SHP77 (cell line): ENCODE results near the gene PHRF1.
A peak's percentile ranks its signal among the peaks of the same experiment; 100 is the strongest.

Experiments used
- DNase-seq, 2 experiments: peaks; one replicate each; lab custom pipeline; 2025; lab: John Stamatoyannopoulos, UW

The PHRF1 gene

DNA sequence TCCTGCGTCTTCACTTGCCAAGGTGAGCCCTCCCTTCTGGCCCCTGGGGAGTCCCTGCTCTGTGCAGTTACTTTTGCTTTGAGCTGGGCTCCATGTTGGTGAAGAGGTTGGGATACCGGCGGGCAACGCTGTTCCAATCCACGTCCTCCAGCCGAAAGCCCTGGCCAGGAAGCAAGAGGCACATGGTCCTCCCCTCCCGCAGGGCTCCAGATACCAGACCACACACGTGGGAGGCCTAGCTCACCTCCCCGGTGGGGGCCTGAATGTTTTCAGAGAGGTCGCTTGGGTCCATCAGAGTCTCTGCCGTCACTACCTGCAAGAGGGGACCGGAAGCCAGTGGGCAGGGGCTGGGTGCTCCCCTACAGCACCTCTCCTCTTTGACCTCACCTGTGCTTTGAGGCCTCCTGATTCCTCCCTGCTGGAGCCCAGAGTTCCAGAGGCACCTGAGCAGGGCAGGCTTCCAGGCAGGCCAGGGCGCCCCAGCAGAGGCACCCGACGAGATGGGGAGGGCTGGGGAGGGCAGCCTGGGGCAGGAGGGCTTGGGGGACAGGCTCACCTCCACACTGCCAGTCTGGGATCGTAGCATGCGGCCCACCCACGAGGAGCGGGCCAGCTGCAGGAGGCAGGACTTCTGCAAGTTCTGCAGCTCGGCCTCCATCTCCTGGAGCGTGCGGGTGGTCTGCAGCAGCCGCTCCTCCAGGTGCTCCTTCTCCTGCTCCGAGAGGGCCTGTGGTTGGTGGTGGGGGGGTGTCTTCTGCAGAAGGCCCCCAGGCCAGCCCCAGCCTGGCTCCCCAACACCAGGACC, 18.7 kb upstream of the PHRF1 start:
- DNase-seq, result no peak

DNA sequence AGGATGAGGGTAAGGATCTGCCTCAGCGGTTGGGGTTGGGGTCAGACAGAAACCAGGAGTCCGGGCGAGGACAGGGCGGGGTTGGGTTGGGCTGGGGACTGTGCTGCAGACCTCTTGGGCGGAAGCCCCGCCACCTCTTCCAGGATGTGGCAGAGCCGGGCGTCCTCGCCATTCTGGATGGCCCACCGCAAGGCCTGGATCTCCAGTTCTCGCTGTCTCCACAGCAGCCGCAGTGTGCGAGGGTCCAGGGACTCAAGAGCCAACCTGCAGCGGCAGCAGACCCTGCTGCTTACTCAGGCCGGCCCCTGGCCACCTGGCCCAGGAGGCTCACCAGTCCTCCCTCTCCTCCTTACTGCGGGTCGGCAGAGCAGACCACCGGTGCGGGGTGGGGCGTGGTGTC, 17.8 kb upstream of the PHRF1 start:
- DNase-seq, result no peak

DNA sequence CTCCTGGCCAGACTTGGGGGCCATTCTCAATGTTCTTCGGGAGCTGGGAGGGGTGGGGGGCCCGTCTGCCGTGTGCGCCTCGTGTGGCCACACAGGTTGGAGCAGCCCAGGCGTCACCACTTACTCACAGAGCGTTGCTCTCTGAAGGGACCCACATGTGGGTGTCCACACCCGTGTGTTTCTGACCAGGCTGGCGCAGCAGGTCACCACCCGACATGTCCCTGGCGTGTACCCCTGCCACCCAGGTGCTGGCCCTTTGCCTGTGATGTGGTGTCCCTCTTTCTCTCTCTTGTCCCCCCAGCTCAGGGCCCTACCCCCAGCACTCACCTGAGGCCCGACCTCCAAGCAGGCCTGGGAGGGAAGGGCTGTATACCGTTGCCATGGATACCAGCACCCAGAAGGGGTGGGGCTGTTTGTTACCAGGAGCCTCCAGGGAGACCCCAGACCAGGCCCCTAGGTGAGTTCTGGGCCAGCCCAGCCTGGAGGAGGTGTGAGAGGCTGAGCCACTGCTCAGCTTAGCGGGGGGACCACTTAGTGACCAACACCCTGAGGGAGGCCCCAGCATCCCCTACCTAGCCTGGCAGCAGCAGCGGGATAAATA, 17.1 kb upstream of the PHRF1 start:
- no peak for DNase-seq

DNA sequence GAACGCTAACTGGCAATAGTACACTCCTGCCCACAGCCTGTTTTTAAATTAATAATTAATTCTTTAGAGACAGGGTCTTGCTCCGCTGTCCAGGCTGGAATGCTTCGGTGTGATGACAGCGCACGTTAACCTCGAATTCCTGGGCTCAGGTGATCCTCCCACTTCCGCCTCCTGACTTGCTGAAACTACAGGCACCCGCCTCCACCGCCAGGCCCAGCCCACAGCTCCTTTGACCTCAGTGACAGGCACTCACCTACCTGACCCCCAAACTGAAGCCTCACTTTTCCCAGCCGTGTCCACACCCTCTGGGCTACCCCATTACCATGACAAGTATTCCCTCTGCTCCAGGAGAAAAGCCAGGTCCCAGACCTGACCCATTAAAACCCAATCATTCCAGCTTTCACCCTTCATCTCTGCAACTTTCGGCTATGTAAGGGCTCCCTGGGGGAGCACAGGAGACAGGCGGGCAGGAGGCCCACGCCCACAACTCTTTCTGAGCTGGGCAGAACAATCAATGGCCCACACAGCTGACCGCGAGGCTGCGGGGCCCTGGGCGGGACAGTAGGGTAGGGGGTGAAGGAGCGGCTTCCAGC, 16.5 kb upstream of the PHRF1 start:
- no peak for DNase-seq

DNA sequence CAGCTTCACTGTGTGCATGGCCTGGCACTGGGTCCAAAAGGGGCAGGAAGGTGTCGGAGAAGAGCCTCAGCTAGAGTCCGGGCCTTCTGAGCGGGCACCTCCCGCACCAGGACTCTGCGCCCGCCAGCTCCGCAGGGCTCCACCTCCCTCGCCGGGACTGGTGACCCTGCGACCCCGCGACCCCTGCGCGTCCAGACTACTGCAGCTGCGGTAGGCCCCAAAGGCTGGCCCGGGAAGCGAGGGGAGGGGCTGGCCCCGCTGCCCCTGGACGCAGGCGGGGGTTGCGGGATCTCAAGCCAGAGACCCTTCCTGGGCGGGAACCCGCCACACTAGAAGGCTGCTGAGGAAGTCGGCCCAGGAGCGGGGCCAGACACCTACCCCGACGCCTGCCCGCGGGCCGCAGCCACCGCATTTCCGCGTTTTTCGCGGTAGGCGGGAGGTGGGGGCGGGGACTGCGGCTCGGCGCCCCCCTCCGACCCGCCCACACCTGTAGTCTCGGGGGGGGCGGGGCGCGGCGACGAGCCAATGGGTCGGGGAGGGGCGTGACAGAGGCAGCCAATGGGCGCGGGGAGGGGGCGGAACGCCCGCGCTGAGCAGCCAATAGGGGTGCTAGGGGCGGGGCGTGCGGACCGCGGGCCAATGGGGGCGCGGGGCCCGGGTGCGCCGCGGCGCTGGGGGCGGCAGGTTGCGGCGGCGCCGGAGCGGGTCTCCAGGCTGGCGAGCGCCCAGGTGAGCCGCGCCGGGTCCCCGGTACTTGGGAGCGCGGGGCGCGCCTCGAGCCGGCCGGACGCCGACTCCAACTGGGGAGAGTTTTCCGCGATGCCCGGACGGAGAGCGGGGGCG, 15.7 kb upstream of the PHRF1 start, which contains the start of the genes LMNTD2 and RASSF7:
Gene LMNTD2, minus strand, starts transcription at position 434 of the 843 bp plus-strand sequence. Its CDS starts 22 bp downstream, at position 412.
Gene RASSF7, plus strand, starts transcription at position 666 of the 843 bp plus-strand sequence. CDS start 799 bp downstream, outside the sequence.
- DNase-seq, result peak; percentile 39 to 48

DNA sequence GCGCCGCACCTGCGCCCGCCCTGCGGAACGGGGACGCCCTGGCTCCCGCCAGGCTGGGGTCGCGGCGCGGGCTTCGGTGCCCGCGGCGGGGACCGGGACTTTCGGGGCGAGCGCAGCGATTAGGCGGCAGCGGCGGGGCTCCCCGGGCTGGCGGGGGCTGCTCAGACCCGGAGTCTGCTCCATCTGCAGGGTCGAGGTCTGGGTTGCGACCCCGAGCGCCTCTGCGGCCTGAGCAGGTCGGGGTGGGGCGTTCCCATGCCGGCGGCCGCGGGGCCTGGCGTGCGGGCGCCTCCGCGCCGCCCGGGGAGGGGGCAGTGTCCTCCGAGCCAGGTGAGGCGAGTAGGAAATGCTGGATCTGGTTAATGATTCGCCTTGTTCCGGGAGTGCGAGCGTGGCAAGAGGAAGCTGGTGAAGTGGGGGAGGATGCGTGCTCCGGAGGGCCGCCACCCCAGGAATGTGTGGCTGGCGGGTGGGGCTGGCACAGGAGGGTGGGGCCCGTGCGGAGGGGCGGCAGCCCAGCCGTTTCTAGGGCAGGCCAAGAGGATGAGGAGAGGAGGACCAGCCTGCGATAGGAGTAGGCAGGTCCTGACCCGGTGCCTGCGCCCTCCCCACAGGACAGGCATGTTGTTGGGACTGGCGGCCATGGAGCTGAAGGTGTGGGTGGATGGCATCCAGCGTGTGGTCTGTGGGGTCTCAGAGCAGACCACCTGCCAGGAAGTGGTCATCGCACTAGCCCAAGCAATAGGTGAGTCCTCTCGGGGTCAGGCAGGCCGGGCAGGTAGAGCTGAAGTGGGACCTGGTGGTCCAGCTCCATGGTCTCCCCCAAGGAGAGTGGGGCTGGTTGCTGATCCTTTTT, 14.9 kb upstream of the PHRF1 start:
- no peak for DNase-seq

DNA sequence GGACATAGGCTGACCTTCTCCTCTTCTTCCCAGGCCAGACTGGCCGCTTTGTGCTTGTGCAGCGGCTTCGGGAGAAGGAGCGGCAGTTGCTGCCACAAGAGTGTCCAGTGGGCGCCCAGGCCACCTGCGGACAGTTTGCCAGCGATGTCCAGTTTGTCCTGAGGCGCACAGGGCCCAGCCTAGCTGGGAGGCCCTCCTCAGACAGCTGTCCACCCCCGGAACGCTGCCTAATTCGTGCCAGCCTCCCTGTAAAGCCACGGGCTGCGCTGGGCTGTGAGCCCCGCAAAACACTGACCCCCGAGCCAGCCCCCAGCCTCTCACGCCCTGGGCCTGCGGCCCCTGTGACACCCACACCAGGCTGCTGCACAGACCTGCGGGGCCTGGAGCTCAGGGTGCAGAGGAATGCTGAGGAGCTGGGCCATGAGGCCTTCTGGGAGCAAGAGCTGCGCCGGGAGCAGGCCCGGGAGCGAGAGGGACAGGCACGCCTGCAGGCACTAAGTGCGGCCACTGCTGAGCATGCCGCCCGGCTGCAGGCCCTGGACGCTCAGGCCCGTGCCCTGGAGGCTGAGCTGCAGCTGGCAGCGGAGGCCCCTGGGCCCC, 14.1 kb upstream of the PHRF1 start:
- no peak for DNase-seq

DNA sequence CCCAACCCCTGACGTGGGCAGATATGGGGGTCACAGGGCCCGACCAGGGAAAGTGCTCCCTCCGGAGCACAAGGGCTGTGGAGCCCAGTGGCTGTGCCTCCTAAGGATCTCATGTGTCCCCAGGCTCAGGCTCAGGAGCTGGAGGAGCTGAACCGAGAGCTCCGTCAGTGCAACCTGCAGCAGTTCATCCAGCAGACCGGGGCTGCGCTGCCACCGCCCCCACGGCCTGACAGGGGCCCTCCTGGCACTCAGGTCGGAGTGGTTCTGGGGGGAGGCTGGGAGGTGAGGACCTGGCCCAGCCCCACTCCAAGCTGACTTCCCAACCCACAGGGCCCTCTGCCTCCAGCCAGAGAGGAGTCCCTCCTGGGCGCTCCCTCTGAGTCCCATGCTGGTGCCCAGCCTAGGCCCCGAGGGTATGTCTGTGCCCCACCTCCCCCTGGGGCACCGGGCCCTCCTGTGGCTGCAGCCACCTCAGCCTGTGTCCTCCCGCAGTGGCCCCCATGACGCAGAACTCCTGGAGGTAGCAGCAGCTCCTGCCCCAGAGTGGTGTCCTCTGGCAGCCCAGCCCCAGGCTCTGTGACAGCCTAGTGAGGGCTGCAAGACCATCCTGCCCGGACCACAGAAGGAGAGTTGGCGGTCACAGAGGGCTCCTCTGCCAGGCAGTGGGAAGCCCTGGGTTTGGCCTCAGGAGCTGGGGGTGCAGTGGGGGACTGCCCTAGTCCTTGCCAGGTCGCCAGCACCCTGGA, 13.0 kb upstream of the PHRF1 start:
- no peak for DNase-seq

DNA sequence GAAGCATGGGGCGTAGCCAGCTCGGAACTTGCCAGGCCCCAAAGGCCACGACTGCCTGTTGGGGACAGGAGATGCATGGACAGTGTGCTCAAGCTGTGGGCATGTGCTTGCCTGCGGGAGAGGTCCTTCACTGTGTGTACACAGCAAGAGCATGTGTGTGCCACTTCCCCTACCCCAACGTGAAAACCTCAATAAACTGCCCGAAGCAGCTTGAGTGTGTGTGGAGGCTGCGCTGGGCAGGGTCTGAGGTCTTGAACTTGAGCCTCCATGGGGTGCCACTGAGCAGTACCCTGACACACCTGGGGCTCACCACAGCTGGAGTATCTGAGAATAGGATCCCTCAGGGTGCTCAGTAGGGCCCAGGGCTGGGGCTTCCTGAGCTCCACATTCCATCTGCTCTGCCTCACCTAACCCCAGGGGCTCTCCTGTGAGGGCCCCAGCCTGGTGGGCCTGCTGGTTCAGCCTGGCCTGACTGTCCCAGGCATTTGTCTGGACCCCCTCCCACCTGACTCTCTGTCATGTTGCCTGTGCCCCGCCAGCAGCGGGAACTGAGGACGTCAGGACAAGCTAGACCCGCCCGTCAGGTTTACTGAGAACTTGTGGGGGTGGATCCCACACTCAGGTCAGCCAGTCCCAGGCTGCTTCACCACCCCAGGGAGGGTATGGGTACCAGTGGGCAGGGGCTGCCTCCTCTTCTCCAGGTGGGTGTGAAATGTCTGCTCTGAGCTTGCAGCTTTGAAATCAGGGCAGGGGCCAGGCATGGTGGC, 12.3 kb upstream of the PHRF1 start:
- no peak for DNase-seq

DNA sequence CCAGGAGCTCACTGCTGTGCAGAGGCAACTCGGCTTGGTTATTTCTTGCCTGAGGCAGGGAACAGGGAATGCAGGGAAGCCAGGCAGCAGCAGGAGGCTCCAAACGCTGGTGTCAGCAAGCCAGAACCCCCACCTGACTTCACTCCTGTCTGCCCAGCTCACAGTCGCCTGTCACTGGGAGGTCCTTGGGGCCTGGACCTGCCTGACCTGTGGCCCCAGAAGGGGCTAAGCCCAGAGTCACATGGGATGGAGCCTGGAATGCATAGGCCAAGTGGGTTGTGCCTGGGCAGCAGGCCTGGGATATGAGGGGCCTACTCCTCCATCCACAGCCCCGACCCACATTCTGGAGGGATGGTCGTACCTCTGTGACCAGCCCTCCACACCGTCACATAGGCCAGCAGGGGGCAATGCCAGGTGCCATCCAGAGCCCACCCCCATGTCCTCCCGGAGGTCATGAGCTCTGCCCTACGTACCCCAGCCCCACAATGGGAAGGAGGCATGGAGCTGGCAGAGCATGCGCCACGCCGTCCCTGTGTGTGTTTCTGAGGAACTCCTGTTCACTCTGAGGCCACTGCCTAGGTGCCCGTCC, 10.3 kb upstream of the PHRF1 start:
- no peak for DNase-seq

DNA sequence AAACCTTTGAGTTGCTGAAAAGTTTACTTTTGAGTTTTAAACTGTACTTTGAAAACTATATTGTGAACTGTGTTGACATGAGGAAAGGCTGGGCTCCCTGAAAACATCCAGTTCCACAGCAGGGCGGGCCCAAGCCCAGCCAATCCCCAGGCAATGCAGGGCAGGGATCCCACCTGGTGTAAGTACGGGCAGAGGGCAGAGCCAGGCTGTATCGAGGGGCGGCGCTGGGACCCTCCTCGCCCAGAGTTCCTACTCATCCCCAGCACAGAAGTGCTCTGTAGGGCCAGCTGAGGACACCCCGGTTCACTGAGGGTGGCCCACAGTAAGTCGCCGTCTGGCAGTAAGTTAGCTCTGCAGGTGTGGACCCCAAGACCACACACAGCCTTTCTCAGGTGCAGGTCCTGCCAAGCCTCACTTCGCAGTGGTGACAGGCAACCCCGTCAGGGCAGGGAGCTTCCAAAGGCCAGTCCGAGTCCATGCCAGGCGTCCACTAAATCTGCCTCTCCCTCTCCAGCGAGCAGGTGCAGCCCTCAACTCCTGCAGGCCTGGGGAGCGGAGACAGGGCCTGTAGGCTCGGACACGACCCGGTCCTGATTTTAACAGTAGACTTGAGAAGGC, 9.2 kb upstream of the PHRF1 start:
- no peak for DNase-seq

DNA sequence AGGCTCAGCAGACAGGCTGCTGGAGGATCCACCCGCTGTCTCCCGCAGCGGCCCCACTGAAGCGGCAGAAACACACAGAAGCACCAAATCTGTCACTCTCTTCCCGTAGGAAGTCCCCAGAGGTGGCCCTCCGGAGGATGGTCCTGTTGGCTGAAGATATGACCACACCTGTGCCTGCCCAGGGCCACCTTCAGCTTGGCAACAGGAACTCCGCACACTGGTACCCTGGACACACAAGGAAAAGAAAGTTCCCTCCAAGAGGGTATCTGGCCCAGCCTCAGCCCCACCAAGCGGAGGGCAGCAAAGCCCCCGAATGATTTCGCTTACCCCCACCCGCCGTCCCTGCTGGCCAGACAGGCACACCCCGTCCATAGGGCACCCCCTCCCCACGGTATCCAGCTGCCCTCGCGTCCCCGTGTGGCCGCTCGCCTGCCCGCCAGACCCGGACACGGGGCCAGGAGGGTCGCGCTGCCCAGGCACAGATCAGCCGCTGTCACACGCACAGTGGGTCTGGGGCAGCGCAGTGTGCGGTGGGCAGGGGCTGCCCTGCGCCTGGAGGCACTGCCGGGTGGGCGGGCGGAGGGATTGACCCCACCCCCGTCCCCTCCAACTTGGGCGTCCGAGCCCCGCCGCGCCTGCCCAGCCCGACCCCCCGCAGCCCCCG, 8.5 kb upstream of the PHRF1 start:
- DNase-seq, result no peak

DNA sequence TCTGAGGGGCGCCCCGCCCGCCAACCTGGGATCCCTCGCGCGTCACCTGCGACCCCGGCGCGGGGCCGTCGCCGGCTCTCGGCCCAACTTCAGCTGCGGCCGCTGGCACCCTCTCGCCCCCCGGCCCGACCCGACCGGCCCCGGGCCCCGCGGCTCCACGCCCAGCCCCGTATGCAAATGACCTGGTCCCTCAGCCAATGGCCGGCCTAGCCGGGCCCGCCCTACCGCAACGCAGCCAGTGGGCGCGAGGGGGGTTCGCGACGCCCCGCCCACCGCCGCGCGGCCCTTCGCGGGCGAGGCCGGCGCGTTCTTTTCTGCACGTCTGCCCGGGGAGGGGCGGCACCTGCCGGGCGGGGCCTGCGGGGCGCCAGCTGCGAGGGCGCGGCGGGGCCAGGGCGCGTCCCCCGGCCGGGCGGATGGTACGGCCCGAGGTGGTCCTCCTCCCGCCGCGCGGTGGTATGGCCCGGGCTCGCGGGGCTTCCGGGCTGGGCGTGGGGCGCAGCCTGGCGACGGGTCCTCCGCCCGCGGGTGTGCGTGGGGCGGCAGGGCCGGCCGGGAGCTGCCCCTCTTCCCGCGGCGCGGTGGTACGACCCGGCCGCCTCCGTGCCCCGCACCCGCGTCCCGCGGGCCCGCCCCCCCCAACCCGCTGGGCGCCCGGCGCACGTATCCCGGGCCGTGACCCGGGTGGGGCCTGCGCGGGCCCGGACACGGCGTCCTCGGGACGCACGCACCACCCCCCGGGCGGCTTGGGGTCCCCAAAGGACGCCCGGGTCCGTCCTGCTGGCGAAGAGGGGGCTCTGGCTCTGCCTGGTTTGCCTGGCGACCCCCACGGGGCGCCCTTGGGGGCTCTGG, 7.7 kb upstream of the PHRF1 start:
- DNase-seq, result peak; percentile 67 to 81

DNA sequence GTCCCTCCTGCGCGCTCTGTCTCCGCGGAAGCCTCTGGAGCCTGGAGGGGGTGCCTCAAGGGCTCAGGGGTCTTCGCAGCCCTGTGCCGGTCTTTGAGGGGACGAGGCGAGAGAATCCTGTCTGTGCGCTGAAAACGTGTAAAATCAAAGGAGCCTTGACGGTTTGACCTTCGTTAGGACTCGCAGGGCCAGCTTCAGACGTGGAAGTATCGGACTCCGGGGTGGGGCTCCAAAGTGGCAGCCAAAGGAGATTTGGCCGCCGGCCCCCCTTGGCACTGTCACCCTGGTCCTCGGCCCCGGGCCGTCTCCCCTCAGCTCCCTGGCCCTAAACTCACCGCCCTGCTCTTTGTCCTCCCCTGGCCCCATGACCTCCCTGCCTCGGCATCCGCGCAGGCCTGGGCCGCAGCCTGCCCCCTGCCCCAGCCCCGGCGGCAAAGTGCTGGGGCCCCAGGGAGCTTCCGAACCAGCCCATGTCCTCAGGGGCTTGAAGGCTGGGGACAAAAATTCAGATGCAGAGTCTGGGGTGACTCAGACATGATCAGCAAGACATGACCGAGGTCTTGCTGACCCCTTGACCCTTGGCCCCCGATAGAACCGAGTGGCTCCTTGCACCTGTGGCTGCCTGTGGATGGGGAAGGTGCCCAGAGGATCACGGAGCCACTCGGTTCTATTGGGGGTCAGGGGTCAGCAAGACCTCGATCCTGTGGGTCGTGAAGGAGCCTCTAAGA, 6.9 kb upstream of the PHRF1 start:
- DNase-seq, result no peak

DNA sequence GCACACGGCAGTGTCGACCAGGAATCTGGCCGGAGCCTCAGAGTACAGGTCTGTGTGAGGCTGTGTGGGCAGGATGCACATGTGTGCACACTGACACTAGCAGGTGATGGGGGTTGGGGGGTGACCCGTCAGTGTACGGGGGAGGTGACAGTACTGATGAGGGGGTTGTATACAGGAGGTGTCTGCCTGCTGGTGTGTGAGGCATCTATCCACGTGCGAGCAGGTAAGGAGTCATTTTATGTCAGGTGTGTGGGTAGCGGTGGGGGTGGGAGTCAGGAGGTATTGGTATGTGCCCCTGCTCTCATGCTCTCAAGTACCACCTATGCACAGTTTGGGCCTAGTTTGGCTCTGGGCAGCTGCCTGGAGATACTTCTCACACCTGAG, 4.5 kb upstream of the PHRF1 start:
- no peak for DNase-seq

DNA sequence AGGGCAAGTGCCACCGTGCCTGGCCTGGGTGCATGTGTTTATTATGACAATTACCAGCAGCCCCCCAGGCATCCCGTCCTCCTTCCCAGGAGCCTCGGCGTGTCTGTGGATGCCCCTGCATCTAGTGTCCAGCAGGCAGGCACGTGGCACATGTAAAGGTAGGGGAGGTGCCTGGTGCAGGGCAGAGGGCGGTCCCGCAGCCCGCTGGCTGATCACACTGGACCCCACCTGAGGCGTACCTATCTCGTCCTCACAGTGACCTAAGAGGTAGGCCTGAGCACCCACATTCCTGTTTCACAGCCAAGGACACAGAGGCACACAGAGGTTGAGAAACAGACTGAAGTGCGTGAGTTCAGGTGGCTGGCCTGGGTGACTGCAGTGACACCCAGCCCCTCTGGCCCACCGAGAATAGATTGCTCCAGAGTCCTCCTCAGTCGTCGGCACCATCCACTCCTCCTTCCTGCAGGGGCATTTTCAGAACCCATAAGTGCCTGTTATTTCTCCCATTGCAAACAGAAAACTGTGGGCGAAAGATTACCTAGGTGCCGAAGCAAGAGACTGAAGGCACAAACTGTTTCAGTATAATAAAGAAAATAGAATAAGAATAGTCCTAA, 3.0 kb upstream of the PHRF1 start:
- DNase-seq, result no peak
